ENCODE measurements around the gene CAVIN3. TPM values are rescaled to one million over a fixed set of nuclear protein-coding genes. Genes with fewer than 3 reads are reported as not detected.
"Not testable (repeated sequence)": the region's sequence is repeated elsewhere in the genome, so short reads cannot be mapped to it uniquely, and the experiment has no call there.

The CAVIN3 gene
- total RNA-seq, 1 donor from 2014 or later = 201 TPM

- DNase-seq = no peak
These were observed 3.1 kb upstream of the CAVIN3 start for GRCh38 chr11:6323291-6323905.

GRCh38 chr11:6321961-6322362, 1.7 kb upstream of the CAVIN3 start:
- peak; percentile 71 for DNase-seq

GRCh38 chr11:6321356-6321755, 1.1 kb upstream of the CAVIN3 start:
- no peak for DNase-seq

GRCh38 chr11:6319704-6320410, 444 bp downstream of the CAVIN3 start:
- DNase-seq = peak; percentile 87

- DNase-seq = peak; percentile 57
These were observed 1.1 kb downstream of the CAVIN3 start for GRCh38 chr11:6319001-6319703.

GRCh38 chr11:6318204-6318603, 2.1 kb downstream of the CAVIN3 start:
- no peak for DNase-seq

GRCh38 chr11:6315811-6316425, 4.4 kb downstream of the CAVIN3 start:
- DNase-seq = peak; percentile 80

GRCh38 chr11:6312106-6312505, 8.2 kb downstream of the CAVIN3 start:
- DNase-seq = no peak

- no peak for DNase-seq
These were observed 12.4 kb downstream of the CAVIN3 start for GRCh38 chr11:6307876-6308275.

GRCh38 chr11:6305297-6305696, 15.0 kb downstream of the CAVIN3 start:
- DNase-seq = no peak

- DNase-seq = no peak
These were observed 16.6 kb downstream of the CAVIN3 start for GRCh38 chr11:6303661-6304060.

- no peak for DNase-seq
These were observed 19.2 kb downstream of the CAVIN3 start for GRCh38 chr11:6301096-6301495.

- no peak for DNase-seq
These were observed 20.0 kb downstream of the CAVIN3 start for GRCh38 chr11:6300325-6300724.

GRCh38 chr11:6298605-6299004, 21.7 kb downstream of the CAVIN3 start:
- DNase-seq = peak; percentile 69

- peak; percentile 45 for DNase-seq
These were observed 22.5 kb downstream of the CAVIN3 start for GRCh38 chr11:6297831-6298230.

GRCh38 chr11:6285019-6285418, 35.3 kb downstream of the CAVIN3 start:
- DNase-seq = no peak

- DNase-seq = no peak
These were observed 36.1 kb downstream of the CAVIN3 start for GRCh38 chr11:6284250-6284649.

GRCh38 chr11:6283453-6284023, 36.8 kb downstream of the CAVIN3 start:
- DNase-seq = no peak

GRCh38 chr11:6280809-6281208, 39.5 kb downstream of the CAVIN3 start:
- DNase-seq = not testable (repeated sequence)

GRCh38 chr11:6273188-6273587, 47.1 kb downstream of the CAVIN3 start:
- DNase-seq = no peak

- DNase-seq = no peak
These were observed 48.7 kb downstream of the CAVIN3 start for GRCh38 chr11:6271598-6271997.

- no peak for DNase-seq
These were observed 49.6 kb downstream of the CAVIN3 start for GRCh38 chr11:6270584-6271246.

All from dermis blood vessel endothelial cell (primary cell).